Stimulated activated naive CD8-positive, alpha-beta T cell treated with anti-CD3 and anti-CD28 coated beads, Interleukin-15, Interleukin-2, amounts not matched to agents 100 ng/mL and 50 ng/mL, for 24 hours (primary cell): Measurements from ENCODE around the gene ROGDI.

ENCODE experiments used
- H3K27ac Mint-ChIP-seq: one replicate; pipeline ENCODE4 v1.8.0; 2021; ENCODE audit warnings: mild to moderate bottlenecking, mixed read lengths
- H3K27me3 Mint-ChIP-seq: one replicate; pipeline ENCODE4 v1.8.0; 2021; ENCODE audit warnings: mixed read lengths
- H3K36me3 Mint-ChIP-seq: one replicate; pipeline ENCODE4 v1.8.0; 2021; ENCODE audit warnings: low read depth, mixed read lengths
- H3K4me1 Mint-ChIP-seq: one replicate; pipeline ENCODE4 v1.8.0; 2021; ENCODE audit warnings: low read depth, mixed read lengths
- H3K4me3 Mint-ChIP-seq: one replicate; pipeline ENCODE4 v1.8.0; 2021; ENCODE audit warnings: mild to moderate bottlenecking, mixed read lengths
- H3K9me3 Mint-ChIP-seq: one replicate; pipeline ENCODE4 v1.8.0; 2021; ENCODE audit warnings: mixed read lengths

The ROGDI gene

GRCh38 chr16:4801962-4802658 lies at the start of gene ROGDI:
TSS of gene ROGDI (minus strand) at chr16:4802633. CDS start at chr16:4802571, 62 bp downstream.
- H3K9me3 Mint-ChIP-seq = no peaks in the 10 kb centered on the region
- no peaks in the 10 kb centered on the region for H3K27me3 Mint-ChIP-seq
- H3K4me1 Mint-ChIP-seq = peaks cover 16% of the 10 kb centered on the region

GRCh38 chr16:4850211-4850610 lies 47.8 kb upstream of the ROGDI start:
- Mint-ChIP-seq H3K27ac (no peak overlapping the region), H3K4me3 (no peak overlapping the region), H3K9me3 (no peaks in the 10 kb centered on the region), H3K4me1 (peaks cover 50% of the 10 kb centered on the region), H3K36me3 (peaks cover 30% of the 10 kb centered on the region), H3K27me3 (no peaks in the 10 kb centered on the region)

More at GRCh38 chr16:4801962-4802658, at the start of gene ROGDI:
- Mint-ChIP-seq H3K4me3 (peak within 1 kb of the TSS; percentile 79), H3K36me3 (peaks cover 16% of the 10 kb centered on the region), H3K27ac (no peak within 1 kb of the TSS)

GRCh38 chr16:4847774-4848587 lies 45.5 kb upstream of the ROGDI start:
- H3K4me3 Mint-ChIP-seq = peak overlapping the region; percentile 95
- H3K4me1 Mint-ChIP-seq = peaks cover 50% of the 10 kb centered on the region
- peaks cover 30% of the 10 kb centered on the region for H3K36me3 Mint-ChIP-seq
- peak overlapping the region; percentile 85 for H3K27ac Mint-ChIP-seq
- no peaks in the 10 kb centered on the region for H3K9me3 Mint-ChIP-seq
- H3K27me3 Mint-ChIP-seq = no peaks in the 10 kb centered on the region

GRCh38 chr16:4846901-4847773 lies 44.7 kb upstream of the ROGDI start, which contains the start of the genes GLYR1 and UBN1:
TSS of gene GLYR1 (minus strand) at chr16:4847288. CDS start at chr16:4847265, 23 bp downstream.
TSS of gene UBN1 (plus strand) at chr16:4847481. CDS start at chr16:4852918, 5,437 bp downstream.
- no peaks in the 10 kb centered on the region for H3K9me3 Mint-ChIP-seq
- peaks cover 34% of the 10 kb centered on the region for H3K36me3 Mint-ChIP-seq
- no peaks in the 10 kb centered on the region for H3K27me3 Mint-ChIP-seq
- peaks cover 50% of the 10 kb centered on the region for H3K4me1 Mint-ChIP-seq
- H3K27ac Mint-ChIP-seq = peak within 1 kb of the TSS; percentile 85
- peak within 1 kb of the TSS; percentile 95 for H3K4me3 Mint-ChIP-seq

- peaks cover 36% of the 10 kb centered on the region for H3K36me3 Mint-ChIP-seq
- H3K4me1 Mint-ChIP-seq = peaks cover 49% of the 10 kb centered on the region
- no peaks in the 10 kb centered on the region for H3K27me3 Mint-ChIP-seq
- peak overlapping the region; percentile 83 for H3K4me3 Mint-ChIP-seq
- peak overlapping the region; percentile 70 for H3K27ac Mint-ChIP-seq
- H3K9me3 Mint-ChIP-seq = no peaks in the 10 kb centered on the region
These were observed 44.1 kb upstream of the ROGDI start for GRCh38 chr16:4846503-4846900.

GRCh38 chr16:4840984-4841383 lies 38.6 kb upstream of the ROGDI start:
- Mint-ChIP-seq H3K4me3 (no peak overlapping the region), H3K27ac (no peak overlapping the region), H3K9me3 (no peaks in the 10 kb centered on the region), H3K4me1 (peaks cover 8% of the 10 kb centered on the region), H3K36me3 (peaks cover 77% of the 10 kb centered on the region), H3K27me3 (no peaks in the 10 kb centered on the region)

GRCh38 chr16:4839942-4840341 lies 37.5 kb upstream of the ROGDI start:
- no peaks in the 10 kb centered on the region for H3K9me3 Mint-ChIP-seq
- H3K27me3 Mint-ChIP-seq = no peaks in the 10 kb centered on the region
- no peak overlapping the region for H3K4me3 Mint-ChIP-seq
- H3K4me1 Mint-ChIP-seq = no peaks in the 10 kb centered on the region
- H3K27ac Mint-ChIP-seq = no peak overlapping the region
- peaks cover 69% of the 10 kb centered on the region for H3K36me3 Mint-ChIP-seq

GRCh38 chr16:4837733-4838501 lies 35.5 kb upstream of the ROGDI start:
- no peaks in the 10 kb centered on the region for H3K9me3 Mint-ChIP-seq
- no peaks in the 10 kb centered on the region for H3K27me3 Mint-ChIP-seq
- peaks cover 12% of the 10 kb centered on the region for H3K4me1 Mint-ChIP-seq
- H3K27ac Mint-ChIP-seq = no peak overlapping the region
- no peak overlapping the region for H3K4me3 Mint-ChIP-seq
- peaks cover 54% of the 10 kb centered on the region for H3K36me3 Mint-ChIP-seq

- H3K4me3 Mint-ChIP-seq = no peak overlapping the region
- peaks cover 14% of the 10 kb centered on the region for H3K4me1 Mint-ChIP-seq
- H3K36me3 Mint-ChIP-seq = peaks cover 55% of the 10 kb centered on the region
- H3K27ac Mint-ChIP-seq = no peak overlapping the region
- H3K27me3 Mint-ChIP-seq = no peaks in the 10 kb centered on the region
- H3K9me3 Mint-ChIP-seq = no peaks in the 10 kb centered on the region
These were observed 34.3 kb upstream of the ROGDI start for GRCh38 chr16:4836727-4837126.

GRCh38 chr16:4833584-4833983 lies 31.2 kb upstream of the ROGDI start:
- peaks cover 51% of the 10 kb centered on the region for H3K36me3 Mint-ChIP-seq
- no peaks in the 10 kb centered on the region for H3K27me3 Mint-ChIP-seq
- H3K27ac Mint-ChIP-seq = no peak overlapping the region
- H3K4me3 Mint-ChIP-seq = no peak overlapping the region
- H3K4me1 Mint-ChIP-seq = peaks cover 14% of the 10 kb centered on the region
- H3K9me3 Mint-ChIP-seq = no peaks in the 10 kb centered on the region

GRCh38 chr16:4832698-4833343 lies 30.4 kb upstream of the ROGDI start:
- H3K4me3 Mint-ChIP-seq = no peak overlapping the region
- H3K4me1 Mint-ChIP-seq = peaks cover 14% of the 10 kb centered on the region
- peak overlapping the region; percentile 45 for H3K27ac Mint-ChIP-seq
- no peaks in the 10 kb centered on the region for H3K9me3 Mint-ChIP-seq
- no peaks in the 10 kb centered on the region for H3K27me3 Mint-ChIP-seq
- peaks cover 50% of the 10 kb centered on the region for H3K36me3 Mint-ChIP-seq

- no peaks in the 10 kb centered on the region for H3K27me3 Mint-ChIP-seq
- no peaks in the 10 kb centered on the region for H3K9me3 Mint-ChIP-seq
- H3K36me3 Mint-ChIP-seq = peaks cover 50% of the 10 kb centered on the region
- no peak overlapping the region for H3K4me3 Mint-ChIP-seq
- no peak overlapping the region for H3K27ac Mint-ChIP-seq
- H3K4me1 Mint-ChIP-seq = peaks cover 14% of the 10 kb centered on the region
These were observed 29.2 kb upstream of the ROGDI start for GRCh38 chr16:4831616-4832015.

GRCh38 chr16:4830408-4830807 lies 28.0 kb upstream of the ROGDI start:
- Mint-ChIP-seq H3K27me3 (no peaks in the 10 kb centered on the region), H3K9me3 (no peaks in the 10 kb centered on the region), H3K4me3 (no peak overlapping the region), H3K4me1 (peaks cover 14% of the 10 kb centered on the region), H3K27ac (no peak overlapping the region), H3K36me3 (peaks cover 48% of the 10 kb centered on the region)
